Epidermal melanocyte (primary cell): ENCODE data around the gene VPS54.

Experiments
- DNase-seq: peaks from one replicate; pipeline ENCODE4 v3.0.0; 2011; ENCODE audit warnings: low spot score; ENCODE audit not compliant: insufficient read length

VPS54 gene

DNA sequence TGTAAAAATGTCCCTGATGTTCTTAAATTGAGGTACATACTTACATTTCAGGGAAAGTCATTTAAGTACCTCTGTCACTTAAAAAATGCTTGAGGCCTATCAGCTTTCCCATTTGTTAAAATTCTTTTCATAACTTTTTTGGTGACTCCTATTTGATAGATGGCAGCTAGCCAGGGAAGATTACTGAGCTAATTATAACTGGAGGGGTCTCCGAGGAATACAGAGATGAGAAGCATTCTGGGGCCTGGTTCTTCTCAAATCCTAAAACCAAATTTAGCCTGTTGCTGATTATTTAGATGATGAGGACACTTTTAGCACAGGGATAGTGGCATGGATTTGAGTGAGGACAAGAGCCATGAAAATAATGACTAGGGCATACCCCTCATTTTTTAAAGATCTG is 172.7 kb downstream of the VPS54 start:
- DNase-seq, result no peak

DNA sequence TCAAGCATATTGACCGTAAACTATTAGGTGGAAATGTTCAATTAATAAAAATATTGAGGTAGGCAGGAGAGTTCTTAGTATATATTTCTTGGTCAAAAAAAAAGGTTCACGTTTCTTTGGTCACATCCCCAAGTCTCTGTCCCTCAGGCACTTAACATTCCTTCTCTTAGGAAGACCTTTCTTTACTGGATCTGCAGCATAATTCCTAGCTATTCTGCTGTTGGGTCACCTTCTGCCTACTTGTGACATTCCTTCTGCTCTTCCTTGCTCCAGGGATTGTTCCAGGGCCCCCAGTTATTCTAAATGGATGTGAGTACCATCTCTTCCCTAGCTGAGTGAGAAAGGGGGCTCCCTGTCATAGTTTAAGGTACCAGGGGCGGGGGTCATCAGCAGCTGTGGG is 173.4 kb downstream of the VPS54 start:
- DNase-seq, result no peak

DNA sequence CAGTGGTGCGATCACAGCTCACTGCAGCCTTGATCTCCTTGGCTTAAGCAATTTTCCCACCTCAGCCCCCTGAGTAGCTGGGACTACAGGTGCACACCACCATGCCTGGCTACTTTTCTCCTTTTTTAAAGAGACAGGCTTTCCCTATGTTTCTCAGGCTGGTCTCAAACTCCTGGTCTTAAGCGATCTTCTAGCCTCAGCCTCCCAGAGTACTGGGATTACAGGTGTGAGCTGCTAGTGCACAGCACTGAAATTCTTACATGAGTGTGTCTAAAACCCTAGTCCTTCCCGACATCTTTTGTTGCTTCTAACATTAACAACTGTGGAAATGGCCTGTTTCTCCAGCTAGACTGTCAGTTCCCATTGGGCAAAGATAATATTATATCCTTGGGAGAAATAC is 174.6 kb downstream of the VPS54 start:
- DNase-seq, result no peak

DNA sequence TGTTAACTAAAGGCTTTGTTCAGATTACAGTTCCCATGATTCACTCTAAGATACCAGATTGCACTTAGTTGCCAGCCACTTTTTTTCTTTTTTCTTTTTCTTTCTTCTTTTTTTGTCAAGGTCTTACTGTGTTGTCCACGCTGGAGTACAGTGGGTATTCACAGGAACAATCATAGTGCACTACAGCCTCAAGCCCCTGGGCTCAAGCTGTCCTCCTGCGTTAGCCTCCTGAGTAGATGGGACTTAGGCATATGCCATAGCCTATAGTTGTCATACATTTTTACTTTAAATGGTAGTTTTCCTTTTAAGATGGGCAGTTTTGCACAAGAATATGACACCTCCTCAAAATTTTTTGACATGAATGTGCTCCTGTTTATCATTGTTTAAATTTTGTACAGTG is 175.4 kb downstream of the VPS54 start:
- no peak for DNase-seq

DNA sequence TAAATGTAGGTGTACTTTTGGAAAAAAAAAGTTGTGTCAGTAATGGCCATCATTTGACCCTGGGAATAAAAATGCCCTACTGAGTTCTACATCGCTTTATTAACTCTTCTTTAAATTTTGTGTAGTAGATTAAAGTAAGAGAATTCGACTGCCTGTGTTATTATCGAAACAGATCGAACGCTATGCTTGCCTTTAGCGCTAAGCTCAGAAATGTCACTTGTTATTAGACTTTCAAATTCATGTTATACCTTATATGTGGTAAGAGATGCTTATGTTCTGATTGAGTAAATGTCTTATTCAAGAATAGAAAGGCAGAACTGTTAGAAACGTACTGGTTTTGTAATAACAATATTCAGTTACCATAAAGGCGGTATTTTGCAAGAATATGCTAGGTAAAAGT is 176.1 kb downstream of the VPS54 start:
- no peak for DNase-seq

DNA sequence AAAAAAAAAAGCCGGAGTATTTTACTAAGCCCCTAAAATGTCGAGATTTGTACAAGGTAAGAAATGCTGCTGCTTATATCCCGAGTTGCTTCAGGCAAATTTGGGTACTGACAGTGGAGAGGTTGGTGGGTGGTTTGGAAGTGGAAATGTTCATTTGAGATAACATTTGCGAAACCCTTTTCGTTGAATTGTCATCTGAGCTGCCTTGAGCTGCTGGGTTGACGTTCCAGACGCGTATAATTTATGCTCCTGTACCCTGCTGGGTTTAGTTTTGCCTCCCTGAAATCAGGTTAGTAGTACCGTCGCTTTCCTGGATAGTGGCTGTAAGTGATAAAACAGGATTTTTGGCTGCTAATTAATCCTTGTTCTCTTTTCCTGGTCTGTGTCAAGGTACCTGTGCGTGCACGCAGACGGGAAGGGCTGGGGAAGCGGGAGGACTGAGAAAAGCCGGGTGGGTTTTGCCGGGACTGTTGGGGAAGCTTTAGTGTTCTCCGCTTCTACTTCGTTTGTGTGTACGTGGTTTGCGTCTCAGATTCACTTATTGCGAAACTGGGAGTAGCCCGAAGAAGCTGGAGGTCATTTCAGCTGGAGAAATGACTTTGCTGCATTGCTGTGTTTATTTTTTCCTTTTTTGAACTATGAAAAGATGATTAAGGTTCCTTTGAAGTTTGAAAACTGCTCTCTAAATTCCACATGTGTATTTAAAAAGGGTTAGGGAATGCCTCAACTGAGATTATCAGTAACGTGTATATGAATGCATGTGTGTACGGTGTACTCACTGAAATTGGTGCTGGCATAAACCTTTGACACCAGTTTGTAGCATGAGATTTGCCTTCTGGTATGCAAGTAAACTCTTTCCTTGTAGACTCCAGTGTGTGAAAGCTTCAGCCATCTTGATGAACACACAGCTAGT is 176.8 kb downstream of the VPS54 start:
- no peak for DNase-seq
